Upper lobe of left lung (tissue), 6 donors: ENCODE data around the gene UHRF1. TPM values are rescaled to one million over a fixed set of nuclear protein-coding genes. Genes with fewer than 3 reads are reported as not detected.
"Not testable (repeated sequence)": the region's sequence is repeated elsewhere in the genome, so short reads cannot be mapped to it uniquely, and the experiment has no call there.

Experiments used
- ATAC-seq, 2 donors: fragments of 200-7000 bp; cut with Tn5 transposase; one replicate each; pipeline ENCODE4 v1.9.1; 2022; ENCODE audit warnings: mild to moderate bottlenecking in 2 of 2, moderate library complexity in 2 of 2; ENCODE audit not compliant: low FRiP score in 2 of 2
- DNase-seq, 2 donors: peaks; one replicate each; pipeline ENCODE4 v3.0.0-alpha.2; 2019 to 2020
- H3K27ac ChIP-seq, 4 donors: fragments of 200-600 bp; sonication (generic); one replicate each; pipeline ENCODE4 v1.5.1; 2016 to 2019
- H3K27me3 ChIP-seq, 4 donors: fragments of 200-600 bp; sonication (generic); one replicate each; pipeline ENCODE4 v1.5.1; 2017 to 2019
- H3K36me3 ChIP-seq, 4 donors: fragments of 200-600 bp; sonication (generic); one replicate each; pipeline ENCODE4 v1.5.1; 2016 to 2019
- H3K4me1 ChIP-seq, 4 donors: fragments of 200-600 bp; sonication (generic); one replicate each; pipeline ENCODE4 v1.5.1; 2018 to 2019
- H3K4me3 ChIP-seq, 4 donors: fragments of 200-600 bp; sonication (generic); one replicate each; pipeline ENCODE4 v1.5.1; 2017 to 2019; ENCODE audit warnings: mild to moderate bottlenecking in 2 of 4, moderate library complexity in 1 of 4
- H3K9me3 ChIP-seq, 4 donors: fragments of 200-600 bp; sonication (generic); one replicate each; pipeline ENCODE4 v1.5.1; 2018 to 2019
- EP300 ChIP-seq, 4 donors: sonication (generic); formaldehyde crosslinking; IDR thresholded peaks; one replicate each; pipeline ENCODE4 v1.5.1; 2017; ENCODE audit warnings: antibody characterized with exemption in 4 of 4, control low read depth in 2 of 4
- POLR2A ChIP-seq, 4 donors: fragments of 450-650 bp; IDR thresholded peaks; one replicate each; pipeline ENCODE4 v1.5.1; 2016 to 2017; ENCODE audit warnings: antibody characterized with exemption in 4 of 4, mild to moderate bottlenecking in 2 of 4
- POLR2AphosphoS5 ChIP-seq, 2 donors: sonication (generic); formaldehyde crosslinking; IDR thresholded peaks; one replicate each; pipeline ENCODE4 v1.5.1; 2017; ENCODE audit warnings: antibody characterized with exemption in 2 of 2
- WGBS, 2 donors: methylation state at CpG; one replicate each; pipeline ENCODE4 v1.1.5; 2017 to 2018; 5-methylcytosine and 5-hydroxymethylcytosine counted together
- total RNA-seq, 6 donors: library from RNA; depleted of rRNA in 4 of 6; stranded (reverse); fragments of >200 nt in 4 of 6; gene quantifications; one replicate each; pipeline versions ENCODE4 v1.1.0 to v1.2.1, GENCODE V29; 2016 to 2021
- TF ChIP-seq, protein P1 (sequence below), 6 experiments: fragments of 450-650 bp in 4 of 6; fragments of 200-600 bp in 2 of 6; sonication (generic) in 2 of 6; IDR thresholded peaks; one replicate each; pipeline ENCODE4 v1.5.1; 2016 to 2019; ENCODE audit warnings: antibody characterized with exemption in 6 of 6
- donor health status: DM: no; HTN: no; CAD: no; lungs with moderate emphysema.
- donor health status: DM: no; HTN: yes; CAD: no; lungs with severe emphysema.

Gene UHRF1
- total RNA-seq, 6 donors from 2014 or later: 1.0 to 5.1 (median 2.3) TPM

DNA sequence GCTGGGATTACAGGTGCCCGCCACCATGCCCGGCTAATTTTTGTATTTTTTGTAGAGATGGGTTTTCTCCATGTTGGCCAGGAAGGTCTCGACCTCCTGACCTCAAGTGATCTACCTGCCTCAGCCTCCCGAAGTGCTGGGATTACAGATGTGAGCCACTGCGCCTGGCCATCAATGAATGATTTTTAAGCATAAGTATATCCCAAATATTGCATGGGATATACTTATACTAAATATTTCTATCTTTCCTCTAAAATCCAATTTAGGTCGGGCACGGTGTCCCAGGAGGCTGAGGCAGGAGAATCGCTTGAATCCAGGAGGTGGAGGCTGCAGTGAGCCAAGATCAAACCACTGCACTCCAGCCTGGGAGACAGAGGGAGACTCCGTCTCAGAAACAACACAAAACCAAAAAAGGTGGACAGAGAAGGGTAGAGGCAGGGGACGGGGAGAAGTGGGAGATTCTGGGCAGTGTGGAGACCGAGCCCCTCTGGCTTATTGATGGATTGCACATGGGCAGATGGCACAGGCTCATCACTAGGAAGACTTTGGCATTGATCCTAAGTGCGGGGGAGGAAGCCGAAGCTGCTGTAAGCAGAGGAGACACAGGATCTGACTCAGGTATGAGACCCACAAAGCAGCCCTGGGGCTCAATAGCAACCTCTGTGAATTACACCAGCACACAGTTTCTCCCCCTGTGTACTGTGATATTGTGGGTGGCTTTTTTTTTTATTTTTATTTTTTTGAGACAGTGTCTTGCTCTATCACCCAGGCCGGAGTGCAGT is 20.1 kb upstream of the UHRF1 start:
- WGBS, 2 donors: 93 to 95% methylated on average over 14 of the region's 14 CpGs
- no peaks in the 10 kb centered on the region for H3K4me1 ChIP-seq
- no peaks in the 10 kb centered on the region for H3K36me3 ChIP-seq
- ATAC-seq (peak in 1 of 2 donors; percentile 40), DNase-seq (no peak)
- no peaks in the 10 kb centered on the region for H3K9me3 ChIP-seq
- no peak overlapping the region for H3K27ac ChIP-seq
- no peak overlapping the region for H3K4me3 ChIP-seq
- H3K27me3 ChIP-seq: no peaks in the 10 kb centered on the region
- TF ChIP-seq POLR2A (IDR thresholded peaks at IDR 0.05): no peak
- TF ChIP-seq, protein P1, sequence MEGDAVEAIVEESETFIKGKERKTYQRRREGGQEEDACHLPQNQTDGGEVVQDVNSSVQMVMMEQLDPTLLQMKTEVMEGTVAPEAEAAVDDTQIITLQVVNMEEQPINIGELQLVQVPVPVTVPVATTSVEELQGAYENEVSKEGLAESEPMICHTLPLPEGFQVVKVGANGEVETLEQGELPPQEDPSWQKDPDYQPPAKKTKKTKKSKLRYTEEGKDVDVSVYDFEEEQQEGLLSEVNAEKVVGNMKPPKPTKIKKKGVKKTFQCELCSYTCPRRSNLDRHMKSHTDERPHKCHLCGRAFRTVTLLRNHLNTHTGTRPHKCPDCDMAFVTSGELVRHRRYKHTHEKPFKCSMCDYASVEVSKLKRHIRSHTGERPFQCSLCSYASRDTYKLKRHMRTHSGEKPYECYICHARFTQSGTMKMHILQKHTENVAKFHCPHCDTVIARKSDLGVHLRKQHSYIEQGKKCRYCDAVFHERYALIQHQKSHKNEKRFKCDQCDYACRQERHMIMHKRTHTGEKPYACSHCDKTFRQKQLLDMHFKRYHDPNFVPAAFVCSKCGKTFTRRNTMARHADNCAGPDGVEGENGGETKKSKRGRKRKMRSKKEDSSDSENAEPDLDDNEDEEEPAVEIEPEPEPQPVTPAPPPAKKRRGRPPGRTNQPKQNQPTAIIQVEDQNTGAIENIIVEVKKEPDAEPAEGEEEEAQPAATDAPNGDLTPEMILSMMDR (IDR thresholded peaks at IDR 0.05): no peak
- TF ChIP-seq EP300 (IDR thresholded peaks at IDR 0.05): no peak
- no peak for TF ChIP-seq POLR2AphosphoS5 (IDR thresholded peaks at IDR 0.05)

DNA sequence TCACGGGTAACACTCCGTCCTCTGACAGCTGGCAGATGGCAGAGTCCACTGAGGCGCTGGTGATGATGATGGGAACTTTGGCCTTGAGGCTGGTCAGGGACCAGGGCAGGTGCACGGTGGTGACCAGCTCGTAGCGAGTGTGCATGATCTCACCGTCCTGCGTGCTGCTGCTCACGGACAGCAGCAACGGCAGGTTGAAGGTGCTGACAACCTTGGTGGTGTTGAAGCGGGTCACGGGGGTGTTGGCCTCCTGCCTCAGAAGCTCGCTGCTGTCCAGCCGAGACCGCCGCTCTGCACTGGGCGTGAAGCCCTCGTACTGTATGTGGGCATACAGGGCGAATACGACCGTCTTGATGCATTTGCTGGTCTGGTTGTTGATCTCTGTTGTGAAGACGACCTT is 18.2 kb upstream of the UHRF1 start:
- no peak overlapping the region for H3K27ac ChIP-seq
- DNase-seq (no peak), ATAC-seq (no peak)
- WGBS, 2 donors: 93 to 95% methylated on average over 12 to 22 of the region's 22 CpGs
- no peaks in the 10 kb centered on the region for H3K27me3 ChIP-seq
- no peak overlapping the region for H3K4me3 ChIP-seq
- H3K4me1 ChIP-seq: no peaks in the 10 kb centered on the region
- no peaks in the 10 kb centered on the region for H3K9me3 ChIP-seq
- TF ChIP-seq, protein P1 (IDR thresholded peaks at IDR 0.05): no peak
- TF ChIP-seq EP300 (IDR thresholded peaks at IDR 0.05): no peak
- no peak for TF ChIP-seq POLR2AphosphoS5 (IDR thresholded peaks at IDR 0.05)
- no peak for TF ChIP-seq POLR2A (IDR thresholded peaks at IDR 0.05)
- H3K36me3 ChIP-seq: no peaks in the 10 kb centered on the region

DNA sequence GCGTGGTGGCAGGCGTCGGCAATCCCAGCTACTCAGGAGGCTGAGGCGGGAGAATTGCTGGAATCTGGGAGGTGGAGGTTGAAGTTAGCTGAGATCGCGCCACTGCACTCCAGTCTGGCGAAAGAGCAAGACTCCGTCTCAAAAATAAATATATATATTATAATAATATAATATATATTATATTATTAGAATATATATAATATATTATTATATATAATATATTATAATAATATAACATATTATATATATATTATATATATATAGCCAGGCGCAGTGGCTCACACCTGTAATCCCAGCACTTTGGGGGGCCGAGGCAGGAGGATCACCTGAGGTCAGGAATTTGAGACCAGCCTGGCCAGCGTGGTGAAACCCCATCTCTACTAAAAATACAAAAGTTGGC is 16.3 kb upstream of the UHRF1 start:
- H3K4me1 ChIP-seq, ATAC-seq, H3K4me3 ChIP-seq, H3K27me3 ChIP-seq, DNase-seq, H3K36me3 ChIP-seq, H3K27ac ChIP-seq, H3K9me3 ChIP-seq: not testable (repeated sequence)
- WGBS, 2 donors: 92% methylated on average over 11 of the region's 11 CpGs

DNA sequence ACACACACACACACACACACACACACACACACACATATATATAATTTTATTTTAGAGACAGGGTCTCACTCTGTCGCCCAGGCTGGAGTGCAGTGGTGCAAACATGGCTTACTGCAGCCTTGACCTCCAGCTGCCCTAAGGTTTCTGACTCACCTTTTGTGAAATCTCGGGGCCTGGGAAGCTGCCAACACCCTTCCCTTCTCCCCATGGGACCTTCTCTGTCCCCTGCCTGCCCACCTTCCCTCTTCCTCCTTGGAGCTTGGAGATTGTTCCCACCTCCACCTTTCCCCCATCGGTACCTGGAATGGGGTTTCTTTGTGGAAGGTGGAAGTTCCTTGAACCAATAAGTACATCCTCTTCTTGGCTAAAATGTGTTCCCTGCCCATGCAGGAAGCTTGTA is 12.9 kb upstream of the UHRF1 start:
- H3K27me3 ChIP-seq: no peaks in the 10 kb centered on the region
- H3K4me1 ChIP-seq: no peaks in the 10 kb centered on the region
- no peak overlapping the region for H3K27ac ChIP-seq
- peak in 1 of 2 donors; percentile 34 for DNase-seq
- no peak for ATAC-seq
- no peaks in the 10 kb centered on the region for H3K9me3 ChIP-seq
- WGBS, 2 donors: 52 to 71% methylated on average over 3 of the region's 3 CpGs
- no peak for TF ChIP-seq POLR2A (IDR thresholded peaks at IDR 0.05)
- TF ChIP-seq, protein P1 (IDR thresholded peaks at IDR 0.05): no peak
- TF ChIP-seq EP300 (IDR thresholded peaks at IDR 0.05): no peak
- no peak for TF ChIP-seq POLR2AphosphoS5 (IDR thresholded peaks at IDR 0.05)
- H3K4me3 ChIP-seq: no peak overlapping the region
- H3K36me3 ChIP-seq: no peaks in the 10 kb centered on the region

DNA sequence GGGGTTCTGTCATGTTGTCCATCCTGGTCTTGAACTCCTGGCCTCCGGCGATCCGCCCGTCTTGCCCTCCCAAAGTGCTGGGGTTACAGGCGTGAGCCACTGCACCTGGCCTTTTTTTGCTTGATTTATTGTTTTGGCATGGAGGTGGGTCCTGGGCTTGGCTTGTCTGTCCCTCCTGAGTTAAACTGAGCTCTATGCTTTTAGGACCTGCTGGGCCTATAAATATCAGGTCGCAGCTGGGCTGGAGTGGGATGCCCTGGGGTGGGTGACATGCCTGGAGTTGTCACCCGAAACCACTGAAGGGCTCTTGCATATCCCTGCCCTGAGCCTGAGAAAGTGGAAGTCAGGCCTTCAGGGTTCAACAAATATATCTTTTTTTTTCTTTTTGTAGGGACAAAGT is 12.2 kb upstream of the UHRF1 start:
- H3K4me3 ChIP-seq: no peak overlapping the region
- 86 to 93% methylated on average over 7 of the region's 7 CpGs for WGBS, 2 donors
- H3K4me1 ChIP-seq: no peaks in the 10 kb centered on the region
- no peak overlapping the region for H3K27ac ChIP-seq
- no peak for DNase-seq
- TF ChIP-seq POLR2A (IDR thresholded peaks at IDR 0.05): no peak
- TF ChIP-seq, protein P1 (IDR thresholded peaks at IDR 0.05): no peak
- TF ChIP-seq POLR2AphosphoS5 (IDR thresholded peaks at IDR 0.05): no peak
- no peak for TF ChIP-seq EP300 (IDR thresholded peaks at IDR 0.05)
- no peaks in the 10 kb centered on the region for H3K36me3 ChIP-seq
- no peak for ATAC-seq
- H3K27me3 ChIP-seq: no peaks in the 10 kb centered on the region
- H3K9me3 ChIP-seq: no peaks in the 10 kb centered on the region

DNA sequence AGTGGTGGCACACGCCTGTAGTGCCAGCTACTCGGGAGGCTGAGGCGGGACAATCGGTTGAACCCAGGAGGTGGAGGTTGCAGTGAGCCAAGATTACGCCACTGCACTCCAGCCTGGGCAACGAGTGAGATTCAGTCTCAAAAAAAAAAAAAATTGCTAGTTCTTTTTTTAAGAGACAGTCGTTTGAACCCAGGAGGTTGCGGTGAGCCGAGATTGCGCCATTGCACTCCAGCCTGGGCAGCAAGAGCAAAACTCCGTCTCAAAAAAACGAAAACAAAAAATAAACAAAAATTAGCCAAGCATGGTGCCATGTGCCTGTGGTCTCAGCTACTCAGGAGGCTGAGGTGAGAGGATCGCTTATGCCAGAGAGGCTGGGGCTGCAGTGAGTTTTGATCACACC is 8.4 kb upstream of the UHRF1 start:
- not testable (repeated sequence) for H3K36me3 ChIP-seq, DNase-seq, H3K27ac ChIP-seq, H3K27me3 ChIP-seq, ATAC-seq, H3K4me3 ChIP-seq, H3K4me1 ChIP-seq, H3K9me3 ChIP-seq
- WGBS, 2 donors: 67 to 78% methylated on average over 13 of the region's 13 CpGs
